Stimulated activated effector memory CD8-positive, alpha-beta T cell treated with anti-CD3 and anti-CD28 coated beads, Interleukin-12 subunit alpha, Interleukin-12 subunit beta, amount 100 ng/mL, for 72 hours (primary cell): ENCODE measurements around the gene GLB1L2.
"Not testable (repeated sequence)": the region's sequence is repeated elsewhere in the genome, so short reads cannot be mapped to it uniquely, and the experiment has no call there.

Experiments used
- ATAC-seq: fragments of 150-1000 bp; cut with Tn5 transposase; 2 replicates; pipeline ENCODE4 v1.10.0; 2021
- DNase-seq, 2 donors: peaks; one replicate each; pipeline ENCODE4 v3.0.0; 2021 to 2022; ENCODE audit warnings: low spot score in 2 of 2
- H3K27ac Mint-ChIP-seq: one replicate; pipeline ENCODE4 v1.8.0; 2022; ENCODE audit warnings: mild to moderate bottlenecking, mixed read lengths
- H3K36me3 Mint-ChIP-seq: one replicate; pipeline ENCODE4 v1.8.0; 2022; ENCODE audit warnings: mild to moderate bottlenecking, mixed read lengths
- H3K4me1 Mint-ChIP-seq: one replicate; pipeline ENCODE4 v1.8.0; 2022; ENCODE audit warnings: mixed read lengths
- H3K4me3 Mint-ChIP-seq: one replicate; pipeline ENCODE4 v1.8.0; 2022; ENCODE audit warnings: mild to moderate bottlenecking, mixed read lengths
- H3K9me3 Mint-ChIP-seq: one replicate; pipeline ENCODE4 v1.8.0; 2022; ENCODE audit warnings: mixed read lengths

Gene GLB1L2

GRCh38 chr11:134338068-134338467, 6.3 kb downstream of the GLB1L2 start:
- peak in 1 of 2 donors; percentile 36 for DNase-seq
- H3K4me3 Mint-ChIP-seq: no peak overlapping the region
- no peak for ATAC-seq
- peaks cover 8% of the 10 kb centered on the region for H3K4me1 Mint-ChIP-seq
- no peaks in the 10 kb centered on the region for H3K9me3 Mint-ChIP-seq
- H3K36me3 Mint-ChIP-seq: no peaks in the 10 kb centered on the region
- no peak overlapping the region for H3K27ac Mint-ChIP-seq

- Mint-ChIP-seq H3K27ac (no peak overlapping the region), H3K4me1 (peaks cover 3% of the 10 kb centered on the region), H3K36me3 (no peaks in the 10 kb centered on the region), H3K9me3 (no peaks in the 10 kb centered on the region), H3K4me3 (no peak overlapping the region)
- DNase-seq (no peak), ATAC-seq (no peak)
Measured at GRCh38 chr11:134338654-134339053, 6.9 kb downstream of the GLB1L2 start.

- ATAC-seq (no peak), DNase-seq (peak in 1 of 2 donors; percentile 20)
- Mint-ChIP-seq H3K4me3 (no peak overlapping the region), H3K27ac (no peak overlapping the region), H3K36me3 (no peaks in the 10 kb centered on the region), H3K9me3 (no peaks in the 10 kb centered on the region), H3K4me1 (no peaks in the 10 kb centered on the region)
Measured at GRCh38 chr11:134339756-134340155, 8.0 kb downstream of the GLB1L2 start.

GRCh38 chr11:134340354-134340964, 8.7 kb downstream of the GLB1L2 start:
- Mint-ChIP-seq H3K4me1 (no peaks in the 10 kb centered on the region), H3K36me3 (no peaks in the 10 kb centered on the region), H3K4me3 (no peak overlapping the region), H3K9me3 (no peaks in the 10 kb centered on the region), H3K27ac (no peak overlapping the region)
- DNase-seq: peak in 1 of 2 donors; percentile 41
- no peak for ATAC-seq

- Mint-ChIP-seq H3K27ac (no peak overlapping the region), H3K9me3 (no peaks in the 10 kb centered on the region), H3K4me3 (no peak overlapping the region), H3K4me1 (peaks cover 6% of the 10 kb centered on the region), H3K36me3 (no peaks in the 10 kb centered on the region)
- DNase-seq (peak in 1 of 2 donors; percentile 37), ATAC-seq (no peak)
Measured at GRCh38 chr11:134341805-134342571, 10.2 kb downstream of the GLB1L2 start.

GRCh38 chr11:134342572-134343340, 11.0 kb downstream of the GLB1L2 start:
- Mint-ChIP-seq H3K4me1 (peaks cover 12% of the 10 kb centered on the region), H3K4me3 (no peak overlapping the region), H3K36me3 (no peaks in the 10 kb centered on the region), H3K27ac (no peak overlapping the region), H3K9me3 (no peaks in the 10 kb centered on the region)
- DNase-seq (peak in 1 of 2 donors; percentile 43), ATAC-seq (no peak)

GRCh38 chr11:134343646-134344045, 11.9 kb downstream of the GLB1L2 start:
- ATAC-seq: no peak
- Mint-ChIP-seq H3K4me3 (no peak overlapping the region), H3K4me1 (peaks cover 13% of the 10 kb centered on the region), H3K36me3 (no peaks in the 10 kb centered on the region), H3K27ac (peak overlapping the region; percentile 29), H3K9me3 (no peaks in the 10 kb centered on the region)
- DNase-seq: peak in 1 of 2 donors; percentile 18

- peaks cover 23% of the 10 kb centered on the region for H3K4me1 Mint-ChIP-seq
- not testable (repeated sequence) for H3K27ac Mint-ChIP-seq, H3K9me3 Mint-ChIP-seq, H3K4me3 Mint-ChIP-seq, H3K36me3 Mint-ChIP-seq, ATAC-seq
- peak in 1 of 2 donors; percentile 47 for DNase-seq
Measured at GRCh38 chr11:134344497-134345236, 12.9 kb downstream of the GLB1L2 start.

GRCh38 chr11:134345237-134345550, 13.4 kb downstream of the GLB1L2 start:
- Mint-ChIP-seq H3K27ac (no peak overlapping the region), H3K9me3 (no peaks in the 10 kb centered on the region), H3K4me3 (no peak overlapping the region), H3K4me1 (peaks cover 28% of the 10 kb centered on the region), H3K36me3 (no peaks in the 10 kb centered on the region)
- ATAC-seq (no peak), DNase-seq (peak in 1 of 2 donors; percentile 17)

GRCh38 chr11:134346101-134346975, 14.6 kb downstream of the GLB1L2 start:
- DNase-seq: no peak

GRCh38 chr11:134346976-134347350, 15.2 kb downstream of the GLB1L2 start:
- Mint-ChIP-seq H3K36me3 (no peaks in the 10 kb centered on the region), H3K27ac (peak overlapping the region; percentile 34), H3K4me1 (peaks cover 36% of the 10 kb centered on the region), H3K4me3 (no peak overlapping the region), H3K9me3 (no peaks in the 10 kb centered on the region)
- DNase-seq (no peak), ATAC-seq (no peak)

More at GRCh38 chr11:134346101-134346975, 14.6 kb downstream of the GLB1L2 start:
- peak overlapping the region; percentile 34 for H3K27ac Mint-ChIP-seq
- H3K36me3 Mint-ChIP-seq: no peaks in the 10 kb centered on the region
- peaks cover 36% of the 10 kb centered on the region for H3K4me1 Mint-ChIP-seq
- no peaks in the 10 kb centered on the region for H3K9me3 Mint-ChIP-seq
- no peak for ATAC-seq
- no peak overlapping the region for H3K4me3 Mint-ChIP-seq

GRCh38 chr11:134347441-134347840, 15.7 kb downstream of the GLB1L2 start:
- no peak for DNase-seq
- ATAC-seq: no peak
- Mint-ChIP-seq H3K27ac (no peak overlapping the region), H3K4me1 (peaks cover 36% of the 10 kb centered on the region), H3K36me3 (no peaks in the 10 kb centered on the region), H3K4me3 (no peak overlapping the region), H3K9me3 (no peaks in the 10 kb centered on the region)

- DNase-seq: no peak
- peaks cover 36% of the 10 kb centered on the region for H3K4me1 Mint-ChIP-seq
- peak; percentile 81 for ATAC-seq
- no peaks in the 10 kb centered on the region for H3K9me3 Mint-ChIP-seq
- H3K36me3 Mint-ChIP-seq: no peaks in the 10 kb centered on the region
- H3K27ac Mint-ChIP-seq: peak overlapping the region; percentile 80
- peak overlapping the region; percentile 52 for H3K4me3 Mint-ChIP-seq
Measured at GRCh38 chr11:134349109-134349801, 17.5 kb downstream of the GLB1L2 start.

GRCh38 chr11:134349802-134350355, 18.1 kb downstream of the GLB1L2 start:
- no peak for DNase-seq
- H3K4me1 Mint-ChIP-seq: peaks cover 36% of the 10 kb centered on the region
- peak overlapping the region; percentile 52 for H3K4me3 Mint-ChIP-seq
- peak overlapping the region; percentile 80 for H3K27ac Mint-ChIP-seq
- no peaks in the 10 kb centered on the region for H3K36me3 Mint-ChIP-seq
- no peak for ATAC-seq
- no peaks in the 10 kb centered on the region for H3K9me3 Mint-ChIP-seq
